ENCODE data around the gene CAPZA2. TPM values are rescaled to one million over a fixed set of nuclear protein-coding genes. Genes with fewer than 3 reads are reported as not detected.

CAPZA2 gene
- total and polyA plus RNA-seq, 2 experiments from 2014 or later = 49.1 to 106 TPM

DNA sequence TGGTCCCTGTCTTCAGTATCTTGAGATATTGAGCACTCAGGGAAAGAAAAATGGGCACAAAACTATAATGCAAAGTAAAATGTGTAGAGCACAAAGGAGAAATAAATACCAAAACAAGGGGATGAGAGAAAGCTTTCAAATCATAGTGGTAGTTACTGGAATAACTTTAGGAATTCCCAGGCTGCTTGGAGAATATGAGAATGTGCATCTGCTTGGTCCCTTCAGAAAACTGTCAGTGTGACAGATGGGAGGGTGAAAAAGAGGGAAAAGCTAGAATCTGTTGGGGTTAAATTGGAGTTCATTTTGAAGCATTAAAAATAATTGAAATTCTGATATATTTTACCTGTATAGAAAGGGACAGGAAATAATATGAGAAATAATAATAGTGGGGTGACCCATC is 106.2 kb downstream of the CAPZA2 start (continued):
- TF ChIP-seq, protein P1, sequence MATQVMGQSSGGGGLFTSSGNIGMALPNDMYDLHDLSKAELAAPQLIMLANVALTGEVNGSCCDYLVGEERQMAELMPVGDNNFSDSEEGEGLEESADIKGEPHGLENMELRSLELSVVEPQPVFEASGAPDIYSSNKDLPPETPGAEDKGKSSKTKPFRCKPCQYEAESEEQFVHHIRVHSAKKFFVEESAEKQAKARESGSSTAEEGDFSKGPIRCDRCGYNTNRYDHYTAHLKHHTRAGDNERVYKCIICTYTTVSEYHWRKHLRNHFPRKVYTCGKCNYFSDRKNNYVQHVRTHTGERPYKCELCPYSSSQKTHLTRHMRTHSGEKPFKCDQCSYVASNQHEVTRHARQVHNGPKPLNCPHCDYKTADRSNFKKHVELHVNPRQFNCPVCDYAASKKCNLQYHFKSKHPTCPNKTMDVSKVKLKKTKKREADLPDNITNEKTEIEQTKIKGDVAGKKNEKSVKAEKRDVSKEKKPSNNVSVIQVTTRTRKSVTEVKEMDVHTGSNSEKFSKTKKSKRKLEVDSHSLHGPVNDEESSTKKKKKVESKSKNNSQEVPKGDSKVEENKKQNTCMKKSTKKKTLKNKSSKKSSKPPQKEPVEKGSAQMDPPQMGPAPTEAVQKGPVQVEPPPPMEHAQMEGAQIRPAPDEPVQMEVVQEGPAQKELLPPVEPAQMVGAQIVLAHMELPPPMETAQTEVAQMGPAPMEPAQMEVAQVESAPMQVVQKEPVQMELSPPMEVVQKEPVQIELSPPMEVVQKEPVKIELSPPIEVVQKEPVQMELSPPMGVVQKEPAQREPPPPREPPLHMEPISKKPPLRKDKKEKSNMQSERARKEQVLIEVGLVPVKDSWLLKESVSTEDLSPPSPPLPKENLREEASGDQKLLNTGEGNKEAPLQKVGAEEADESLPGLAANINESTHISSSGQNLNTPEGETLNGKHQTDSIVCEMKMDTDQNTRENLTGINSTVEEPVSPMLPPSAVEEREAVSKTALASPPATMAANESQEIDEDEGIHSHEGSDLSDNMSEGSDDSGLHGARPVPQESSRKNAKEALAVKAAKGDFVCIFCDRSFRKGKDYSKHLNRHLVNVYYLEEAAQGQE (IDR thresholded peaks at IDR 0.05; ENCODE audit: unreplicated experiment) = no peak
- TF ChIP-seq, protein P2, sequence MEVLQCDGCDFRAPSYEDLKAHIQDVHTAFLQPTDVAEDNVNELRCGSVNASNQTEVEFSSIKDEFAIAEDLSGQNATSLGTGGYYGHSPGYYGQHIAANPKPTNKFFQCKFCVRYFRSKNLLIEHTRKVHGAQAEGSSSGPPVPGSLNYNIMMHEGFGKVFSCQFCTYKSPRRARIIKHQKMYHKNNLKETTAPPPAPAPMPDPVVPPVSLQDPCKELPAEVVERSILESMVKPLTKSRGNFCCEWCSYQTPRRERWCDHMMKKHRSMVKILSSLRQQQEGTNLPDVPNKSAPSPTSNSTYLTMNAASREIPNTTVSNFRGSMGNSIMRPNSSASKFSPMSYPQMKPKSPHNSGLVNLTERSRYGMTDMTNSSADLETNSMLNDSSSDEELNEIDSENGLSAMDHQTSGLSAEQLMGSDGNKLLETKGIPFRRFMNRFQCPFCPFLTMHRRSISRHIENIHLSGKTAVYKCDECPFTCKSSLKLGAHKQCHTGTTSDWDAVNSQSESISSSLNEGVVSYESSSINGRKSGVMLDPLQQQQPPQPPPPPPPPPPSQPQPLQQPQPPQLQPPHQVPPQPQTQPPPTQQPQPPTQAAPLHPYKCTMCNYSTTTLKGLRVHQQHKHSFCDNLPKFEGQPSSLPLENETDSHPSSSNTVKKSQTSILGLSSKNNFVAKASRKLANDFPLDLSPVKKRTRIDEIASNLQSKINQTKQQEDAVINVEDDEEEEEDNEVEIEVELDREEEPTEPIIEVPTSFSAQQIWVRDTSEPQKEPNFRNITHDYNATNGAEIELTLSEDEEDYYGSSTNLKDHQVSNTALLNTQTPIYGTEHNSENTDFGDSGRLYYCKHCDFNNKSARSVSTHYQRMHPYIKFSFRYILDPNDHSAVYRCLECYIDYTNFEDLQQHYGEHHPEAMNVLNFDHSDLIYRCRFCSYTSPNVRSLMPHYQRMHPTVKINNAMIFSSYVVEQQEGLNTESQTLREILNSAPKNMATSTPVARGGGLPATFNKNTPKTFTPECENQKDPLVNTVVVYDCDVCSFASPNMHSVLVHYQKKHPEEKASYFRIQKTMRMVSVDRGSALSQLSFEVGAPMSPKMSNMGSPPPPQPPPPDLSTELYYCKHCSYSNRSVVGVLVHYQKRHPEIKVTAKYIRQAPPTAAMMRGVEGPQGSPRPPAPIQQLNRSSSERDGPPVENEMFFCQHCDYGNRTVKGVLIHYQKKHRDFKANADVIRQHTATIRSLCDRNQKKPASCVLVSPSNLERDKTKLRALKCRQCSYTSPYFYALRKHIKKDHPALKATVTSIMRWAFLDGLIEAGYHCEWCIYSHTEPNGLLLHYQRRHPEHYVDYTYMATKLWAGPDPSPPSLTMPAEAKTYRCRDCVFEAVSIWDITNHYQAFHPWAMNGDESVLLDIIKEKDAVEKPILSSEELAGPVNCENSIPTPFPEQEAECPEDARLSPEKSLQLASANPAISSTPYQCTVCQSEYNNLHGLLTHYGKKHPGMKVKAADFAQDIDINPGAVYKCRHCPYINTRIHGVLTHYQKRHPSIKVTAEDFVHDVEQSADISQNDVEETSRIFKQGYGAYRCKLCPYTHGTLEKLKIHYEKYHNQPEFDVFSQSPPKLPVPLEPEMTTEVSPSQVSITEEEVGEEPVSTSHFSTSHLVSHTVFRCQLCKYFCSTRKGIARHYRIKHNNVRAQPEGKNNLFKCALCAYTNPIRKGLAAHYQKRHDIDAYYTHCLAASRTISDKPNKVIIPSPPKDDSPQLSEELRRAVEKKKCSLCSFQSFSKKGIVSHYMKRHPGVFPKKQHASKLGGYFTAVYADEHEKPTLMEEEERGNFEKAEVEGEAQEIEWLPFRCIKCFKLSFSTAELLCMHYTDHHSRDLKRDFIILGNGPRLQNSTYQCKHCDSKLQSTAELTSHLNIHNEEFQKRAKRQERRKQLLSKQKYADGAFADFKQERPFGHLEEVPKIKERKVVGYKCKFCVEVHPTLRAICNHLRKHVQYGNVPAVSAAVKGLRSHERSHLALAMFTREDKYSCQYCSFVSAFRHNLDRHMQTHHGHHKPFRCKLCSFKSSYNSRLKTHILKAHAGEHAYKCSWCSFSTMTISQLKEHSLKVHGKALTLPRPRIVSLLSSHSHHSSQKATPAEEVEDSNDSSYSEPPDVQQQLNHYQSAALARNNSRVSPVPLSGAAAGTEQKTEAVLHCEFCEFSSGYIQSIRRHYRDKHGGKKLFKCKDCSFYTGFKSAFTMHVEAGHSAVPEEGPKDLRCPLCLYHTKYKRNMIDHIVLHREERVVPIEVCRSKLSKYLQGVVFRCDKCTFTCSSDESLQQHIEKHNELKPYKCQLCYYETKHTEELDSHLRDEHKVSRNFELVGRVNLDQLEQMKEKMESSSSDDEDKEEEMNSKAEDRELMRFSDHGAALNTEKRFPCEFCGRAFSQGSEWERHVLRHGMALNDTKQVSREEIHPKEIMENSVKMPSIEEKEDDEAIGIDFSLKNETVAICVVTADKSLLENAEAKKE (CRISPR knock-in tag; IDR thresholded peaks at IDR 0.05) = no peak
- no peak for TF ChIP-seq ZNF114 (CRISPR knock-in tag; IDR thresholded peaks at IDR 0.05)

GRCh38 chr7:116969371-116969902 is 107.0 kb downstream of the CAPZA2 start:
- no peak overlapping the region for H2AFZ ChIP-seq
- H3K4me3 Mint-ChIP-seq = no peak overlapping the region
- peak overlapping the region; percentile 7 for H3K4me2 ChIP-seq
- H3K27ac Mint-ChIP-seq = peak overlapping the region; percentile 39
- peak; percentile 76 for ATAC-seq
- H3K9me2 ChIP-seq (ENCODE audit: insufficient read depth) = no peaks in the 10 kb centered on the region
- peak; percentile 49 for DNase-seq (ENCODE audit: low spot score)
- no peaks in the 10 kb centered on the region for H3K27me3 ChIP-seq (ENCODE audit: insufficient read depth)
- H3K4me1 ChIP-seq (ENCODE audit: insufficient read depth) = peaks cover 35% of the 10 kb centered on the region
- no peaks in the 10 kb centered on the region; the same call in 2 of the 3 replicates for H3K9me3 Mint-ChIP-seq
- peaks cover 47% of the 10 kb centered on the region for H3K79me2 ChIP-seq (replicated peaks; ENCODE audit: insufficient read depth)
- H4K20me1 ChIP-seq (replicated peaks; ENCODE audit: insufficient read depth) = no peaks in the 10 kb centered on the region
- H3K36me3 Mint-ChIP-seq (ENCODE audit: low read depth) = peaks cover 8% of the 10 kb centered on the region; the same call in 2 of the 3 replicates
- peak overlapping the region; percentile 35; the same call in 1 of the 2 replicates for H3K27ac ChIP-seq (ENCODE audit: low read depth)
- peaks cover 4% of the 10 kb centered on the region for H3K27me3 Mint-ChIP-seq (ENCODE audit: insufficient read depth, low read depth, poor library complexity)
- no peaks in the 10 kb centered on the region for H3K36me3 ChIP-seq (ENCODE audit: insufficient read depth)
- no peak overlapping the region for H3K4me3 ChIP-seq
- H3K4me1 Mint-ChIP-seq = peaks cover 44% of the 10 kb centered on the region
- no peaks in the 10 kb centered on the region for H3F3A ChIP-seq (replicated peaks; ENCODE audit: low read depth)
- TF ChIP-seq, protein P2 (CRISPR knock-in tag; IDR thresholded peaks at IDR 0.05) = no peak
- TF ChIP-seq EZH2 (IDR thresholded peaks at IDR 0.05; ENCODE audit: low read depth, unreplicated experiment) (no peak), ZNF331 (CRISPR knock-in tag; IDR thresholded peaks at IDR 0.05; ENCODE audit: low read depth) (no peak)

Data from GM23338 (cell line).